Loucy (cell line): ENCODE data around the gene RBPJL.

Experiments used
- CTCF ChIP-seq: fragments of 200-600 bp; sonication (generic); conservative IDR thresholded peaks from 2 replicates; pipeline ENCODE4 v1.5.1; 2014; ENCODE audit warnings: mild to moderate bottlenecking, antibody characterized with exemption, low read length
- EZH2phosphoT487 ChIP-seq: fragments of 200-600 bp; IDR thresholded peaks from 2 replicates; pipeline ENCODE4 v1.6.1; 2018; ENCODE audit warnings: antibody characterized with exemption, mild to moderate bottlenecking, moderate library complexity, borderline replicate concordance

DNA sequence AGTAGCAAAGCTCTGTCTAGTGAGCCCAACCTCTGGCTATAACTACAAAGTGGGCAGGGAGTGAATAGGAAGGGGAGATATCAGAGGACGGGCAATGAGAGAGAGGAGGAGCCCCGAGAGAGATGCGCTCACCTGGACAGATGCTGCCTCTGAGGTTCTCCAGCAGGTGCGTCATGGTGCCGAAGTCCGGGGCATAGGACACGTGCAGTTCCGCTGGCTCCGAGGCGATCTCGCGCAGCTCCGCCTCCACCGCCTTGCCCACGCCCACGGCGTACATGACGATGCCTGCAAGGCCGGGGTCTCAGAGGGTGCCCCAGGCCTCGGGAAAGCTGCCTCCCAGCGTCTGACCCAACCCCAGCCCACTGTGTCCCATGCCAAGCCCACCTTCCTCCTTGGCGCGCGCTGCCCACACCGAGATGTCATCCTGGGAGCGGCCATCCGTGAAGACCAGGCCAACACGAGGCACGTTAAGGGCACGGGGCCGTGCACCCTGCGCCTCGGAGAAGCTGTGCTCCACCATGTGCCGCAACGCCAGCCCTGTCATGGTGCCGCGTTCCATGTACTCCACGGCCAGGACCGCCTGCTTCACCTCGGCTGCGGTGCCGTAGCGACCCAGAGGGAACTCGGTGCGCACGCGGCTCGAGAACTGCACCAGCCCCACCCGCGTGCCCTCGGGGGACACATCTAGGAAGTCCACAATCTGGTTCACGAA is 8.7 kb upstream of the RBPJL start:
- TF ChIP-seq CTCF = no peak
- no peak for TF ChIP-seq EZH2phosphoT487
